ENCODE measurements around the gene FRMD5. TPM values are rescaled to one million over a fixed set of nuclear protein-coding genes. Genes with fewer than 3 reads are reported as not detected.

Gene FRMD5
- total and polyA plus RNA-seq, 7 donors = under 0.01 to 0.01 TPM; not detected in 5

GRCh38 chr15:43977072-43977884 is 217.8 kb downstream of the FRMD5 start:
- Histone ChIP-seq H3K27me3 (ENCODE audit: insufficient read depth in 3 of 3, low read length in 2 of 3) (no peaks in the 10 kb centered on the region), H3K36me3 (ENCODE audit: insufficient read depth in 1 of 2, low read depth in 1 of 2) (no peaks in the 10 kb centered on the region), H3K27ac (no peak overlapping the region), H3K9me3 (no peaks in the 10 kb centered on the region), H3K4me1 (no peaks in the 10 kb centered on the region), H3K4me3 (no peak overlapping the region)
- WGBS, 3 donors = 81 to 87% (median 82%) methylated on average over 5 of the region's 5 CpGs
- TF ChIP-seq, protein P1, sequence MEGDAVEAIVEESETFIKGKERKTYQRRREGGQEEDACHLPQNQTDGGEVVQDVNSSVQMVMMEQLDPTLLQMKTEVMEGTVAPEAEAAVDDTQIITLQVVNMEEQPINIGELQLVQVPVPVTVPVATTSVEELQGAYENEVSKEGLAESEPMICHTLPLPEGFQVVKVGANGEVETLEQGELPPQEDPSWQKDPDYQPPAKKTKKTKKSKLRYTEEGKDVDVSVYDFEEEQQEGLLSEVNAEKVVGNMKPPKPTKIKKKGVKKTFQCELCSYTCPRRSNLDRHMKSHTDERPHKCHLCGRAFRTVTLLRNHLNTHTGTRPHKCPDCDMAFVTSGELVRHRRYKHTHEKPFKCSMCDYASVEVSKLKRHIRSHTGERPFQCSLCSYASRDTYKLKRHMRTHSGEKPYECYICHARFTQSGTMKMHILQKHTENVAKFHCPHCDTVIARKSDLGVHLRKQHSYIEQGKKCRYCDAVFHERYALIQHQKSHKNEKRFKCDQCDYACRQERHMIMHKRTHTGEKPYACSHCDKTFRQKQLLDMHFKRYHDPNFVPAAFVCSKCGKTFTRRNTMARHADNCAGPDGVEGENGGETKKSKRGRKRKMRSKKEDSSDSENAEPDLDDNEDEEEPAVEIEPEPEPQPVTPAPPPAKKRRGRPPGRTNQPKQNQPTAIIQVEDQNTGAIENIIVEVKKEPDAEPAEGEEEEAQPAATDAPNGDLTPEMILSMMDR (IDR thresholded peaks at IDR 0.05) = no peak
- DNase-seq (no peak), ATAC-seq (no peak)
- intact Hi-C loops (cut with DNase I) = no loop called here

GRCh38 chr15:43975770-43976169 is 219.3 kb downstream of the FRMD5 start:
- Histone ChIP-seq H3K27ac (no peak overlapping the region), H3K4me3 (no peak overlapping the region), H3K36me3 (ENCODE audit: insufficient read depth in 1 of 2, low read depth in 1 of 2) (no peaks in the 10 kb centered on the region), H3K9me3 (no peaks in the 10 kb centered on the region), H3K4me1 (no peaks in the 10 kb centered on the region), H3K27me3 (ENCODE audit: insufficient read depth in 3 of 3, low read length in 2 of 3) (no peaks in the 10 kb centered on the region)
- no peak for DNase-seq
- TF ChIP-seq, protein P1 (IDR thresholded peaks at IDR 0.05) = no peak
- WGBS, 3 donors = 68 to 93% (median 82%) methylated on average over 1 of the region's 1 CpG
- ATAC-seq = no peak
- intact Hi-C loops (cut with DNase I) = no loop called here

DNA sequence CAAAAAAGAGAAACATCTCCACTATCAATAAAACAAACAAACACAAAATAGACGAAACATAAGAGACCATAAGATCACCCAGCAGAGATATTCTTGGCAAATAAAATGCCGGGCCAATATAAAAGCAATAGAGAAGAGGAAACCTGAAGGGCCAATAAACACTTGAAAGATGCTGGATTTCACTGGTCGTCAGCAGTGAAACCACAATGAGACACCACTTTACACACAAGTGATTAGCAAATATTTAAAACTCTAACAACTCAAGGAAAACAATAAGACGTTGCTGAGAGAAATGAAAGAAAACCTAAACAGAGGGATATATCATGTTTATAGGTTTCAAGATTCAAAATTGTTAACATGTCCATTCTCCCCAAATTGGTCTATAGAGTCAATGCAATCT is 219.7 kb downstream of the FRMD5 start:
- intact Hi-C loops (cut with DNase I) = no loop called here
- no peaks in the 10 kb centered on the region for H3K9me3 ChIP-seq
- 36 to 40% (median 40%) methylated on average over 4 of the region's 4 CpGs for WGBS, 3 donors
- H3K4me3 ChIP-seq = no peak overlapping the region
- ATAC-seq (no peak), DNase-seq (no peak)
- TF ChIP-seq, protein P1 (IDR thresholded peaks at IDR 0.05) = no peak
- H3K27ac ChIP-seq = no peak overlapping the region
- no peaks in the 10 kb centered on the region for H3K27me3 ChIP-seq (ENCODE audit: insufficient read depth in 3 of 3, low read length in 2 of 3)
- no peaks in the 10 kb centered on the region for H3K4me1 ChIP-seq
- H3K36me3 ChIP-seq (ENCODE audit: insufficient read depth in 1 of 2, low read depth in 1 of 2) = no peaks in the 10 kb centered on the region

GRCh38 chr15:43974852-43975251 is 220.2 kb downstream of the FRMD5 start:
- WGBS, 3 donors = 52 to 66% (median 62%) methylated on average over 3 of the region's 3 CpGs
- intact Hi-C loops (cut with DNase I) = no loop called here
- ATAC-seq (no peak), DNase-seq (no peak)
- Histone ChIP-seq H3K27ac (no peak overlapping the region), H3K4me3 (no peak overlapping the region), H3K9me3 (no peaks in the 10 kb centered on the region), H3K27me3 (ENCODE audit: insufficient read depth in 3 of 3, low read length in 2 of 3) (no peaks in the 10 kb centered on the region), H3K36me3 (ENCODE audit: insufficient read depth in 1 of 2, low read depth in 1 of 2) (no peaks in the 10 kb centered on the region), H3K4me1 (no peaks in the 10 kb centered on the region)
- TF ChIP-seq, protein P1 (IDR thresholded peaks at IDR 0.05) = no peak

Data from psoas muscle (tissue), 8 donors.